ENCODE measurements around the gene CELF2. TPM values are rescaled to one million over a fixed set of nuclear protein-coding genes. Genes with fewer than 3 reads are reported as not detected.

CELF2 gene
- total RNA-seq, 2 donors from 2014 or later: 63.2 to 69.4 TPM

DNA sequence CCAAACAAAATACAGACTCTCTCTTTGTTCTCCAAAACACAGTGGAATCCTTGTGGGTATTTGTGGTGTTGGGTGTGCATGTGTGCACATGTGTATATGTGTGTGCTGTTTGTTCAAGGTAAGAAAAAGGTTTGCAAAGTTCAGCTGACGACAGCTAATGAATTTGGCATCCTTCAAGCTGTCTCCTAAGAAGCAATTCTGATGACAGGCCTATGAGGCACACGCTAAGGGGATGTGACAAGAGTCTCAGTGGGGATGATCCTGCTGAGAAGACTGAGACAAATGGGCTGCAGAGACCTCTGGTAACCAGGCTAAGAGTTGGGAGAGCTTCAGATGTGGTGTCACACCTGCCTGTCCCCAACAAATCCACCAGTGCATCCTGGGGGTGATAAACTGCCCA lies 26.5 kb upstream of the CELF2 start:
- no peaks in the 10 kb centered on the region for H3K4me1 ChIP-seq
- H3K27me3 ChIP-seq: no peaks in the 10 kb centered on the region
- H3K36me3 ChIP-seq: no peaks in the 10 kb centered on the region
- H3K9me3 ChIP-seq: no peaks in the 10 kb centered on the region
- TF ChIP-seq, protein P1, sequence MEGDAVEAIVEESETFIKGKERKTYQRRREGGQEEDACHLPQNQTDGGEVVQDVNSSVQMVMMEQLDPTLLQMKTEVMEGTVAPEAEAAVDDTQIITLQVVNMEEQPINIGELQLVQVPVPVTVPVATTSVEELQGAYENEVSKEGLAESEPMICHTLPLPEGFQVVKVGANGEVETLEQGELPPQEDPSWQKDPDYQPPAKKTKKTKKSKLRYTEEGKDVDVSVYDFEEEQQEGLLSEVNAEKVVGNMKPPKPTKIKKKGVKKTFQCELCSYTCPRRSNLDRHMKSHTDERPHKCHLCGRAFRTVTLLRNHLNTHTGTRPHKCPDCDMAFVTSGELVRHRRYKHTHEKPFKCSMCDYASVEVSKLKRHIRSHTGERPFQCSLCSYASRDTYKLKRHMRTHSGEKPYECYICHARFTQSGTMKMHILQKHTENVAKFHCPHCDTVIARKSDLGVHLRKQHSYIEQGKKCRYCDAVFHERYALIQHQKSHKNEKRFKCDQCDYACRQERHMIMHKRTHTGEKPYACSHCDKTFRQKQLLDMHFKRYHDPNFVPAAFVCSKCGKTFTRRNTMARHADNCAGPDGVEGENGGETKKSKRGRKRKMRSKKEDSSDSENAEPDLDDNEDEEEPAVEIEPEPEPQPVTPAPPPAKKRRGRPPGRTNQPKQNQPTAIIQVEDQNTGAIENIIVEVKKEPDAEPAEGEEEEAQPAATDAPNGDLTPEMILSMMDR (IDR thresholded peaks at IDR 0.05): no peak
- H3K4me3 ChIP-seq: no peak overlapping the region
- no peak overlapping the region for H3K27ac ChIP-seq
- DNase-seq (ENCODE audit: low spot score): no peak

DNA sequence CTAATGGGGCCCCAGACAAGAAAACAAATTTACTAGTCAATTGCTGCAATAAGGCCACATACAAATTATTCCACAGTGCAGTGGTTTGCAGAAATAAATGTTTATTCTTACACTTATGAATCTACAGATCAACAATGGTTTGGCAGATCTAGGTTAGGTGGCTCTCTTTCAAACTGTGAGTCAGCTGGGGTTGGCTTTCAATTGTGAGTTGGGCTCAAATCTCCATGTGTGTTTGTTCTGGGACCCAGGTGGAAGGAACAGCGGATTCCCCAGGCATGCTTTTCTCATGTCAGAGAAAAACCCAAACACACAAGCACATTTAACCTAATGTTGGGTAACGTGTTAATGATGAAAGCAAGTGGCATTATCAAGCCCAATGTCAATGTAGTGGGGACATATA lies 25.6 kb upstream of the CELF2 start:
- Histone ChIP-seq H3K4me3 (no peak overlapping the region), H3K9me3 (no peaks in the 10 kb centered on the region), H3K4me1 (peaks cover 0 to 5% of the 10 kb centered on the region in 2 donors), H3K36me3 (no peaks in the 10 kb centered on the region), H3K27ac (no peak overlapping the region), H3K27me3 (no peaks in the 10 kb centered on the region)
- no peak for DNase-seq (ENCODE audit: low spot score)
- TF ChIP-seq, protein P1 (IDR thresholded peaks at IDR 0.05): no peak

DNA sequence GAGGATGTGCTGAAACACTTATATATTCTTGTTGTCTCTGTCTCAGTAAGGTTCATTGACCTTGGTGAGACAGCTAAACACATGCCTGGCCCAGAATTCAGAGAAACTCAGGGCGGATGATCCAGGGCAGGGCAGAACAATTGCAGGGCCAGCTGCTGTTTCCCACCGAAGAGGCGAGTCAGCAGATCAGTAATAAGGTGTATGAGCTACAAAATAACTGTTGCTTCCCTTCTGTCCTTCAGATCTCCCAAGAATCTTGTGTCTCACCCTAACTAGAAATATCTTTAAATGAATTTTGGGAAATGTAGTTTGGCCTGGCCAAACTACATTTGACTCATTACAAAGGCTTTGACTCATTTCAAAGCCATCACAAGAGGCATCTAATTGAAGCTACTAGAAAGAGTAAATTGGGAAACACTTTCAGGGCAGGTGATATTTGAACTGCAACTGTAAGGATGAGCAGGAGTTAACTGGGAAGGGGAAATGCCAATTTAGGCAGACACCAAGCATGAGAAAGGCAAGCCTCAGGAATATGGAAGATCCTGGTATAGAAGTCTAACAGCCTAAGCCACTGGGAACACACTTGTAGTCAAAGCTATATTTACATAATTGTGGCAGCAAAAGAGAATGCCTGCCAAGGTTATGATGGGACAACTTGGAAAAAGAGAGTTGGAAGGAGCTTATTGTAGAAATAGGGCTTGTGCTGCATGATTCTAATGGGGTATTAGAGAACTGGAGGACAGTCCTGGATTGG lies 24.5 kb upstream of the CELF2 start:
- DNase-seq (ENCODE audit: low spot score): no peak
- H3K4me3 ChIP-seq: no peak overlapping the region
- H3K27ac ChIP-seq: no peak overlapping the region
- H3K27me3 ChIP-seq: no peaks in the 10 kb centered on the region
- no peaks in the 10 kb centered on the region for H3K9me3 ChIP-seq
- TF ChIP-seq, protein P1 (IDR thresholded peaks at IDR 0.05): no peak
- H3K36me3 ChIP-seq: no peaks in the 10 kb centered on the region
- peaks cover 0 to 6% of the 10 kb centered on the region in 2 donors for H3K4me1 ChIP-seq

DNA sequence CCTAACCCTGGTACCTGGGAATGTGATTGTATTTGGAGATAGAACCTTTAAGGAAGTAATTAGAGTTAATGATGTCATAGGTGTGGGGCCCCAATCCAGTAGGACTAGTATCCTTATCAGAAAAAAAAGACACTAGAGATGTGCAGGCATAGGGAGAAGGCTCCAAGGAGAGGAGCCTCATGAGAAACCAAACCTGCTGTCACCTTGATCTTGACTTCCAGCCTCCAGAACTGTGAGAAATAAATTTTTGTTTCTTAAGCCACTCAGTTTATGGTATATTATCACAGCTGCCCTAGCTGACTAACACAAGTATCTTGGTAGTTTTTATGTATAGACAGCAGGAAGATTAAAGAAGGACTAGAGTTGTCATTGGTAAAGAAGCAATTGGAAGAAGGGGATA lies 23.9 kb upstream of the CELF2 start:
- TF ChIP-seq, protein P1 (IDR thresholded peaks at IDR 0.05): no peak
- Histone ChIP-seq H3K27me3 (no peaks in the 10 kb centered on the region), H3K4me1 (peaks cover 0 to 6% of the 10 kb centered on the region in 2 donors), H3K36me3 (no peaks in the 10 kb centered on the region), H3K9me3 (no peaks in the 10 kb centered on the region), H3K4me3 (no peak overlapping the region), H3K27ac (no peak overlapping the region)
- DNase-seq (ENCODE audit: low spot score): no peak

GRCh38 chr10:10994360-10994759 lies 23.3 kb upstream of the CELF2 start:
- H3K4me3 ChIP-seq: no peak overlapping the region
- no peak for DNase-seq (ENCODE audit: low spot score)
- TF ChIP-seq, protein P1 (IDR thresholded peaks at IDR 0.05): no peak
- no peaks in the 10 kb centered on the region for H3K36me3 ChIP-seq
- no peaks in the 10 kb centered on the region for H3K9me3 ChIP-seq
- peaks cover 0 to 6% of the 10 kb centered on the region in 2 donors for H3K4me1 ChIP-seq
- H3K27me3 ChIP-seq: no peaks in the 10 kb centered on the region
- no peak overlapping the region for H3K27ac ChIP-seq

- DNase-seq (ENCODE audit: low spot score): no peak
- Histone ChIP-seq H3K4me1 (peaks cover 0 to 6% of the 10 kb centered on the region in 2 donors), H3K4me3 (no peak overlapping the region), H3K36me3 (no peaks in the 10 kb centered on the region), H3K9me3 (no peaks in the 10 kb centered on the region), H3K27ac (no peak overlapping the region), H3K27me3 (no peaks in the 10 kb centered on the region)
- TF ChIP-seq, protein P1 (IDR thresholded peaks at IDR 0.05): no peak
Observed at GRCh38 chr10:10995120-10995519, 22.6 kb upstream of the CELF2 start.
